NCI-H82 (cell line): ENCODE measurements around the gene TSR3.

ENCODE experiments used
- DNase-seq: peaks from one replicate; lab custom pipeline; 2025; lab: John Stamatoyannopoulos, UW

TSR3 gene

GRCh38 chr16:1324286-1324826 lies 27.3 kb downstream of the TSR3 start:
- no peak for DNase-seq

GRCh38 chr16:1323296-1324239 lies 28.1 kb downstream of the TSR3 start:
- no peak for DNase-seq

DNA sequence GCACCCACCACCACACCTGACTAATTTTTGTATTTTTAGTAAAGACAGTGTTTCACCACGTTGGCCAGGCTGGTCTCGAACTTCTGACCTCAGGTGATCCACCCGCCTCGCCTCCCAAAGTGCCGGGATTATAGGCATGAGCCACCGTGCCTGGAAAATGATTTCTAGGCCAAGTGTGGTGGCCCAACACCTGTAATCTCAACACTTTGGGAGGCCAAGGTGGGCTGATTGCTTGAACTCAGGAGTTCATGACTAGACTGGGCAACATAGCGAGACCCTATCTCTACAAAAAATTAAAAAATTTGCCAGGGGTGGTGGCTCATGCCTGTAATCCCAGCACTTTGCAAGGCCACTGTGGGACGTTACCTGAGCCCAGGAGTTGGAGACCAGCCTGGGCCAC lies 29.3 kb downstream of the TSR3 start:
- no peak for DNase-seq

DNA sequence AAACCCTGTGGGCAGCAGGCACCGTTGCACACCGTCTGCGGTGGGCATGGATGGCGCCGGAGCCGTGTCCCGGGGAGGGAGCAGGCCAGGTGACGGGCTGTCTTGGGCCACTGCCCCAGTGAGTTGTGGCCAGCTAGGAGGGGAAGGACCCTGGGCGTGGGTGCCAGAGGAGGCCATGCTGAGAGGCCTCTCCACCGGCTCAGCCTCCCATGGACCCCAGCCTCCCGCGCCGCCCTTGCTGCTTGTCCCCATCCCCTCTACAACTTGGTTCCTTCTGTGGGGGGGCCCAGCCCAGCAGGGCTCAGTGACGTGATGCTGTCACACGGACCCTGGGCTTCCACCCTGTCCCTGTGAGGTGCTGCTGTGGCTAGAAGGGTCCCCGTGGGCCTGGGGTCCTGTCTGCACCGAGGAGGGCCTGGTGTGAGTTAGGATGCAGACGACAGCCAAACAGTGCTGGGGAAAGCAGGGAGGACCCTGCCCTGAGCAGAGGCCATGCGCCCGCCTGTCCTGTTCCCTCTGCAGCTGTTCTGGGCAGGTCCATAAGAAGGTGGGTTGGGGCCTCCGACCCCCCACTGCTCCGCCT lies 30.9 kb downstream of the TSR3 start:
- no peak for DNase-seq

DNA sequence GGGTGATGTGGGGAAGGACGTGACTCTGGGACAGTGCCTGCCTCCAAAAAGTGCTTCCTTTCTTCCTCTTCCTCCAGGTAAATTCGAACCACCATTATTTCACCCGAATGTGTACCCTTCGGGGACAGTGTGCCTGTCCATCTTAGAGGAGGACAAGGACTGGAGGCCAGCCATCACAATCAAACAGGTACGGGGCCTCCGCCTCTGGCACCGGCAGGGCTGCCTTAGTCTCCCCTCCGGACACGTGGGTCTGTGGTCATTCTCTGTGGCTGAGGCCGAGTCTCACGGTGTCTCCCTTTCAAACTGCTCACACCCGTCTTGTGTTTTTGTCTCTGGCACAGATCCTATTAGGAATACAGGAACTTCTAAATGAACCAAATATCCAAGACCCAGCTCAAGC lies 31.6 kb downstream of the TSR3 start:
- no peak for DNase-seq

GRCh38 chr16:1319041-1319440 lies 32.6 kb downstream of the TSR3 start:
- no peak for DNase-seq

DNA sequence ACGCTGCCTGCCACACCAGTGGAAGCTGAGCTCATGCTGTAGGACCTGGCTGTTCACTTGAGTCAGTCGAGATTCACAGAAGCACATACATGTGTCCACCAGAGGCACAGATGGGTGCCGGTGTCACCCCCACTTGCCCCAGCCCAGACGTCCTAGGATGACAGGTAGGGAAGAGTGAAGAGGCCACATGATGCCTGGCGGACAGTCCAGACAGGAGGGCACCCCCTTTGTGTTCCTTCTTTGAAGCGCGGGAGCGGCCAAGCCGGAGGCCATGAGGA lies 33.5 kb downstream of the TSR3 start:
- no peak for DNase-seq

DNA sequence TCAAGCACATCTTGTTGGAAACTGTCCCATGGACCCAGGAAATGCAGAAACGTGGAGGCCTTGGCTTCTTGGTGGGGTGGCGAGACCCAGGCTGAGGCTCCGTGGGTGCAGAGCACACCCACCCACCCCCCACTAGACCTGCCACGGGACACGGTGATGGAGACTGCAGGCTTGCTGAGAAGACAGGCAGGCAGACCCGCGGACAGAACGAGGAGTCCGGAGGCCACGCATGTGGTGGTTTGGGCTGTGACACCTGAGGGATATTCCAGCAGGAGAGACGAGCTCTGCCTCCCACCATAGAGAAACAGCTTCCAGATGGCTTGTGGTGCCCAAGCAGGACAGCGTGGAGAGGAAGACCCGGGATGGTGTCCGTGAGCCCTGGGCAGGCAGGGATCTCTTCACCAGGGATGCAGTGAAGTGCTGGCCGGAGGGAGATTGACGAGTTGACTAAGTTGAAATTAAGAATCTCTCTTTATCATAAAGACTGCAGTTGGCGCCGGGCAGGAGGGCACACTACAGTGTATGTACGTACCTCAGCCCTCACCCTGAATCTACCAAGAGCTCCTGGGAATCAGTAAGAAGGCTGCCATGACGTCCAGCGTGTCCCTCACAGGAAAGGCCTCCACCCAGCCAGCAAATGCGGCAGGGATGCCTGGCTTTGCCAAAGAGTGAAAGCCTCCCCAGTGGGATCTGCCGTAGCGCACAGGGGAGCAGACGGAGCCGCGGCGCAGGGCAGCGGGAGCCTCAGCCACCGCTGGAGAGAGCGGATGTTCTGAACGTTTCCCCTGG lies 34.0 kb downstream of the TSR3 start:
- no peak for DNase-seq

DNA sequence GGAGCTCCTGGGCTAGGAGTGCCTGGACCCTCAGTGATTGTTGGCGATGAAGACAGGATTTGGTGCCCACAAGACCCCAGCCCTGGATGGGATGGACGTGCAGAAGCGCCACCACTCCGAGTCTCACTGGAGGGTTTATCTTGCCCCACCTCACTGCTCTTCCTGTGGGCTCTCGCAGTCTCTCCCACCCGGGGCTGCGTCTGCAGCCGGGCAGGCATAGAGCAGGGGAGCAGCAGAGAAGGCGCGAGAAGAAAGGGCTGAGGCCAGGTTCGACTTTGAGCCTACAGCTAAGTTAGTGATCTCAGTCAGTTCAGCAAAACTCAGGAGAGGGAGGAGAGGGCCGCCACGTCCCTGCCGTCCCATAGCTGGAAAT lies 35.7 kb downstream of the TSR3 start:
- no peak for DNase-seq

- DNase-seq: no peak
Observed at GRCh38 chr16:1315081-1316032, 36.3 kb downstream of the TSR3 start.

DNA sequence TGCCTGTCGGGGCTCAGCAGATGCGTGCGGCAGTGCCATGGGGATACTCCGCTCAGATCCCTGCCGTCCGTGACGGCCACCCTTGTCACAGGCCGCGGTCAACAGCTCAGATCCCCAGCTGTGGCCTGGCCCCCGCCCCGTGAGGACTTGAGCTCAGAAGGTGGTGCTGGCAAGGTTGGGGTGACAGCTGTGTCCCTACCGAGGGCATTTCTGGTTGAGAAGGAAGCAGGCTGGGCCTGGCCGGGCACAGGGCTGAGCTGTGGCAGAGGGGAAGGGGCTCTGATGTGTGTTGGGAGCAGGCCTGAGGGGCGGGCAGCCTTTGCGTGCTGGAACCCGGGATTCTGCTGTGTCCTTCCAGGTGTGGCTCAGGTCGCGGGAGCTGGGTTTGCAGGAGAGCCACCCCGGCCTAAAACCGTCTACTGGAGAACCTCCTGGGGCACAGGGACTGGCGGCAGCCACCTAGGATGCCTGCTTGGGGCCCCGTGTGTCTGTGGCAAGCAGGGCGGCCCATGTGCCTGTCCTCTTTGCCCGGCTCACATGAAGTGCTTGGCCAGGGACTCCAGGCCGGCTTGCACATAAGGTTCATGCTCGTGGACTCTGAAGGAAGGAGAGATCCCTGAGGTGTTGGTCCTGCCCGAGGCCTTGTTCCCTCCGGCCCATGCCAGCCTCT lies 37.1 kb downstream of the TSR3 start:
- no peak for DNase-seq

GRCh38 chr16:1313721-1314369 lies 37.8 kb downstream of the TSR3 start:
- no peak for DNase-seq

DNA sequence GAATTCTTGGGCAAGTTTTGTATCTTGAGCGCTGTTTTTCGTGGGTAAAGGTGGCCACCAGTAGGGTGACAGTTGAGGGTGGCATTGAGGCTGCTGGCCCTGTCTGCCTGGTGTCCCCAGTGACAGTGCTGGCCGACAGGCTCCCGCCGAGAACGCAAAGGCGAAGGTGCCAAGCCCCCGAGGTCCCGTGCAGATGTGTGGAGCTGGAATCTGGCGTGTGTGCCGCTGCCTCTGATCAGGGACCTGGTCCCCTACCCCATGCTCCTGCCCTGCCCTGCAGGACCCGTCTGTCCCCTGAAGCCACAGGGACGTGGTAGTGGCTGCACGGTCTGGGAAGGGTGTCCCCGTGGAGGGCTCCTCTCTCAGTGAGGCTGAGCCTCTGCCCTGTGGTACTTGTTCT lies 38.8 kb downstream of the TSR3 start:
- no peak for DNase-seq

DNA sequence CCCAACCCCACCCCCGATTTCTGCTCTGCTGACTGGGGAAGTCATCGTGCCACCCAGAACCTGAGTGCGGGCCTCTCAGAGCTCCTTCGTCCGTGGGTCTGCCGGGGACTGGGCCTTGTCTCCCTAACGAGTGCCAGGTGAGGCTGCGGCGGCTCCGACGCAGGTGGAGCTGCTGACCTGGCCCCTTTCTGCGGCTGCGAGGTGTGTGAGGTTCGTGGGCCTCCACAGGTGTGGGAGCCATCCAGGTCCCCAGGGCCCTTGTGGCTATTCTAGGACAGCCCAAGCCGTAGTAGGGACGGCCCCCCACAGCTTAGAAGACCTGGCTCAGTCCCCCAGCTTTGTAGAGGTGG lies 39.2 kb downstream of the TSR3 start:
- no peak for DNase-seq

DNA sequence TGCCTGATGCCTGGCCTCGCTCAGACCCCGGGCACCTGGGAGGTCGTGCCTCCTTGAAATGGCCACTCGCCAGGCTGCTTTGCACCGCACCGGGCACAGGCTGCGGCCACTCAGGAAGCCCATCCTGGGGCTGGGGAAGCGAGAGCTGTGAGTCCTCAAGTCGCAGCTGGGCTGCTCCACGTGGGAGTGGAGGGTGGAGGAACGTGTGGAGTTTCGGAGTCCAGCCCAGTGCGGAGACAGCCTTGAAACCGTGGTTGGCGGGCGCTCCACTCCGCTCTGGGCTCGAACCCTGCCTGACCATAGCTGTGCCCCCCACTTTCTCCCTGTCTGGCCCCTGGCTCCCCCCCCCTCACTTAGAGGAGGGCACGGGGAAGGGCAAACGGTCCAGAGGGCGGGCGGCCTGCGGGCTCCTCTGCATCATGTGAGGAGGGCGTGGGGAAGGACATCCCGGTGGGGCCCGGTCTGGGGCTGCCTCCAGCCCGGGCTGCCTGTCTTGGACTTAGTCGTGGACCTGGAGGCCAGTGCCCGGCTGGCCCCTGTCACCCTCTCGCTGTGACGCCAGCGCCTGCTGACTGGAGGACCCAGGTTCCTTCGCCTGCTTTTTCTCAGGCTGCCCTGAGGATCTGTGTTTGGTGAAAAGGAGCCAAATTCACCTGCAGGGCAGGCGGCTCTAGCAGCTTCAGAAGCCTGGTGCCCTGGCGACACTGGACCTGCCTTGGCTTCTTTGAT lies 39.8 kb downstream of the TSR3 start:
- DNase-seq: no peak

- no peak for DNase-seq
Observed at GRCh38 chr16:1311212-1311737, 40.4 kb downstream of the TSR3 start.

DNA sequence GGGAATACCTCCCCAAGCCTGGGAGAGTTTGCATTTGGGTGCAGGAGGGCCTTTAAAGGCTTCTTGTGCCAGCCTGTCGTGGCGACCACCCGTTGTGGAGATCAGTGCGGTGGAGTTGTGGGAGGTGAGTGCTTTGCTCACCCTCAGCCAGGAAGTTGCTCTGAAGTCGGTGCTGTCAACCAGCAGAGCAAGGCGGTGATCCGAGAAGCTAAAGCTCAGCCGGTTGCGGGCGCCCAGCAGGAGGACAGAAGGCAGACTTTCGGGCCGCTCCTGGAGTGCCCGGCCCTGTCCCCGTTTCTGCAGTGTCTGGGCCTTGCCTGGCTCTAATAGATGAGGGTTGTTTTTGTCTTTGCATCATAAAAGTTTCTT lies 40.9 kb downstream of the TSR3 start:
- DNase-seq: no peak

DNA sequence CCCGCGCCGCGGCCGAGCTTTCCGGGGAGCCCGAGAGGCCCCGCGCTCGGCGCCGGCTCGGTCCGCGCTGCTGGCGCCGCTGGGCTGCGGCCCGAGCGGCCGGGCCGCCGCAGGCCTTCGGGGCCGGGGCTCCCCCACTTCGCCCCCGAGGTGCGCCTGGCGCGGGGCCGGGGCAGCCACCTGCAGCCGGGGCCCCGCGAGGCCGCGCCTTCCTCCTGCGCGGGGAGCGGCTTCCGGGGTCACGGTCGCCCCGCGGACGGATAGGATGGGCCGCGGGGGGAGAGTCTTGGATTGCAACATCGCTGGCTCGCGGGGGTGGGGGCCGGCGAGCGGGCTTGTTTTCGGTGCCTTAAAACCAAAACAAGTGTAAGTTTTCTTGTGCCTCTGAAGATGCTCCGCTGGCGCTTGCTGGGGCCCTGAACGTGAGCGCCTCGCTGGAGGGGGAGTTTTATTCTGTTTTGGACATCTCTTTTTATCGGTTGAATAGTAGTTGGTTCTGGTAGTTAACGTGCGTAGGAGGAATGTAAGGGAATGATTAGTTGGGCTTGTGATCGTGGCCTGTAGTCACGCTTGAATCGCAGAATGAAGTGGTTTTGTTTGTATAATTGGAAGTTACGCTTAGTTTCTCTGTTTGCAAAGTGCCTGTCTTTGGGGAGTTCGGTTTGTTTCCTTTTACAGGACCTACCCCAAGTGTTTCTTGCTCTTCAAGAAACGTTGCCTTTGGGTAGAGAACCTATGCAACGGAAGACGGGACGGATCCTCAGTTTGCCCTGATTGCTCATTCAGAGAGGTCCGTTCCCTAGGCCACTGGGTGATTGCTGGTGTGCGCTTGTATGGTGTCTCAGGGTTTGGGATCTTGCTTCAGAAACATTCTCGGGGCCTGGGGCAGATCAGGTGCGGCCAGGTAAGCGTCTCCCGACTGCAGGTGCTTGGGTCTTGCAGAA lies 41.5 kb downstream of the TSR3 start:
- no peak for DNase-seq
